SU-DHL-6 (cell line): ENCODE data around the gene STX16.

ENCODE experiments used
- H2AFZ ChIP-seq: fragments of 200-600 bp; sonication (generic); 2 replicates; pipeline ENCODE4 v1.6.1; 2014; ENCODE audit warnings: low read depth, mild to moderate bottlenecking, moderate library complexity, mixed read lengths, antibody characterized with exemption, low read length; ENCODE audit not compliant: severe bottlenecking
- H3F3A ChIP-seq: fragments of 200-600 bp; shearing (Covaris generic); 2 replicates; pipeline ENCODE4 v1.6.0; 2016; ENCODE audit warnings: antibody characterized with exemption, mild to moderate bottlenecking; ENCODE audit not compliant: insufficient read depth
- H3K27ac ChIP-seq: fragments of 200-600 bp; sonication (generic); 2 replicates; pipeline ENCODE4 v1.5.1; 2016; ENCODE audit warnings: low read depth, mild to moderate bottlenecking, low read length, moderate library complexity, mixed read lengths
- H3K27me3 ChIP-seq: fragments of 200-600 bp; sonication (generic), shearing (Covaris generic); 2 replicates; pipeline ENCODE4 v1.6.0; 2014; ENCODE audit warnings: mild to moderate bottlenecking, low read length
- H3K36me3 ChIP-seq: fragments of 200-600 bp; sonication (generic); 2 replicates; pipeline ENCODE4 v1.6.1; 2014; ENCODE audit warnings: mild to moderate bottlenecking, low read length, mixed read lengths
- H3K4me2 ChIP-seq: fragments of 300-600, 200-600 bp; shearing (Covaris generic), sonication (generic); 2 replicates; pipeline ENCODE4 v1.6.0; 2014; ENCODE audit warnings: low read length, low read depth, mild to moderate bottlenecking; ENCODE audit not compliant: poor library complexity, severe bottlenecking
- H3K4me3 ChIP-seq: fragments of 200-600 bp; sonication (generic); 2 replicates; pipeline ENCODE4 v1.5.1; 2014; ENCODE audit warnings: antibody characterized with exemption, low read length, mild to moderate bottlenecking, mixed read lengths; ENCODE audit not compliant: insufficient read depth, poor library complexity, severe bottlenecking
- H3K79me2 ChIP-seq: fragments of 200-600 bp; sonication (generic); 2 replicates; pipeline ENCODE4 v1.6.1; 2014; ENCODE audit warnings: mild to moderate bottlenecking, low read length, moderate library complexity; ENCODE audit not compliant: insufficient read depth
- H3K9ac ChIP-seq: fragments of 200-600 bp; sonication (generic); 2 replicates; pipeline ENCODE4 v1.7.0; 2014; ENCODE audit warnings: mild to moderate bottlenecking, low read length
- H3K9me2 ChIP-seq: fragments of 200-600 bp; sonication (generic); replicated peaks from 2 replicates; pipeline ENCODE4 v1.6.1; 2014; ENCODE audit warnings: low read length; ENCODE audit not compliant: insufficient read depth
- H3K9me3 ChIP-seq: fragments of 200-600 bp; sonication (generic); 2 replicates; pipeline ENCODE4 v1.6.1; 2014; ENCODE audit warnings: low read length, mixed read lengths; ENCODE audit not compliant: insufficient read depth
- H4K20me1 ChIP-seq: fragments of 200-600 bp; sonication (generic); 2 replicates; pipeline ENCODE4 v1.6.1; 2014; ENCODE audit warnings: low read depth, mild to moderate bottlenecking, antibody characterized with exemption, low read length, moderate library complexity, mixed read lengths
- EZH2phosphoT487 ChIP-seq: fragments of 200-600 bp; sonication (generic), shearing (Covaris generic); conservative IDR thresholded peaks from 2 replicates; pipeline ENCODE4 v1.6.1; 2018; ENCODE audit warnings: mild to moderate bottlenecking, antibody characterized with exemption, low read length, moderate library complexity, mixed read lengths
- TF ChIP-seq, protein P1 (sequence below): fragments of 200-600 bp; sonication (generic); IDR thresholded peaks from one replicate; pipeline ENCODE4 v1.5.1; 2017; ENCODE audit warnings: antibody characterized with exemption, mild to moderate bottlenecking, low read length, moderate library complexity; ENCODE audit not compliant: insufficient read depth, poor library complexity, severe bottlenecking

The STX16 gene

DNA sequence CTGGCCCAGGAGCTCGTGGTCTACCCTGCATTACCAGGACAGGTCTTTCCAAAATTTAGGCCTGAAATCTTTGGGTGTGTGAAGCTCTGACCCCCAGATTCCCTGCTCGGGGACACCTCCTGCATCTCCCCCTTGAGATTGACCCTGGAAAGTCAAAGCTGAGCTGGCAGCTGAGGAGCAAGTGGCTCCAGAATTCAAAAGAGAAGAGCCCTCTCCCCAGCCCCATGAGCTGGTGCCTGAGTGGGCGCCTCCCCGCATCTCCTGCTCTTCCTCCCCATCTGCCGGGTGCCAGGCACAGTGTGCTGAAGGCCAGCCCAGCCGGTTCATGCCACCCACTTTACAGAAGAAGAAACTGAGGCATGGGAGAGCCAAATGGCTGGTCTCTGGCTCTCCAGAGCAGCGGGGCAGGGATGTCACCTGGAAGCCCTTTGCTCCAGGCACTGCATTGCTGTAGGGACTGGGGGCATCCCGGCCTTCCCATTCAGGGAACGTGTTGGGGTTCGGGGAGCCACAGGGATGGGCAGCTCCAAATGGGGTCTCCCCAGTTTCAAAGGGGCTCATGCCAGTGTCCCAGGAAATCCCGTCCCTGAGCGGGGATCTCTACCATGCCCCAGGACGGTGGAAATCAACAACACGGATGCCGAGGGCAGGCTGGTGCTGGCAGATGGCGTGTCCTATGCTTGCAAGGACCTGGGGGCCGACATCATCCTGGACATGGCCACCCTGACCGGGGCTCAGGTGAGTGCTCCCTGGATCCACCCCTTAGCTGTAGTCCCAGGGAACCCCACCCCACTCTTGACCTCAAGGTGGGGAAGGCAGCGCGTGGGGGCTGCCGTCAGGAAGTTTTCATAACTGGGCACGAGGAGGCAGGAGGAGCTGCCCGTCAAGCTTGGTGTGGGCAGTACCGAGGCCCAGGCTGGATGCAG lies 62.0 kb downstream of the STX16 start:
- Histone ChIP-seq H3K4me2 (no peak overlapping the region), H3K27me3 (no peaks in the 10 kb centered on the region), H3K36me3 (no peaks in the 10 kb centered on the region), H3K4me3 (no peak overlapping the region), H3K9me3 (no peaks in the 10 kb centered on the region), H3K9me2 (no peaks in the 10 kb centered on the region), H2AFZ (no peak overlapping the region), H3K27ac (no peak overlapping the region), H4K20me1 (no peaks in the 10 kb centered on the region), H3K9ac (no peak overlapping the region), H3K79me2 (no peaks in the 10 kb centered on the region), H3F3A (no peaks in the 10 kb centered on the region)
- no peak for TF ChIP-seq EZH2phosphoT487
- TF ChIP-seq, protein P1, sequence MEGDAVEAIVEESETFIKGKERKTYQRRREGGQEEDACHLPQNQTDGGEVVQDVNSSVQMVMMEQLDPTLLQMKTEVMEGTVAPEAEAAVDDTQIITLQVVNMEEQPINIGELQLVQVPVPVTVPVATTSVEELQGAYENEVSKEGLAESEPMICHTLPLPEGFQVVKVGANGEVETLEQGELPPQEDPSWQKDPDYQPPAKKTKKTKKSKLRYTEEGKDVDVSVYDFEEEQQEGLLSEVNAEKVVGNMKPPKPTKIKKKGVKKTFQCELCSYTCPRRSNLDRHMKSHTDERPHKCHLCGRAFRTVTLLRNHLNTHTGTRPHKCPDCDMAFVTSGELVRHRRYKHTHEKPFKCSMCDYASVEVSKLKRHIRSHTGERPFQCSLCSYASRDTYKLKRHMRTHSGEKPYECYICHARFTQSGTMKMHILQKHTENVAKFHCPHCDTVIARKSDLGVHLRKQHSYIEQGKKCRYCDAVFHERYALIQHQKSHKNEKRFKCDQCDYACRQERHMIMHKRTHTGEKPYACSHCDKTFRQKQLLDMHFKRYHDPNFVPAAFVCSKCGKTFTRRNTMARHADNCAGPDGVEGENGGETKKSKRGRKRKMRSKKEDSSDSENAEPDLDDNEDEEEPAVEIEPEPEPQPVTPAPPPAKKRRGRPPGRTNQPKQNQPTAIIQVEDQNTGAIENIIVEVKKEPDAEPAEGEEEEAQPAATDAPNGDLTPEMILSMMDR, result no peak

DNA sequence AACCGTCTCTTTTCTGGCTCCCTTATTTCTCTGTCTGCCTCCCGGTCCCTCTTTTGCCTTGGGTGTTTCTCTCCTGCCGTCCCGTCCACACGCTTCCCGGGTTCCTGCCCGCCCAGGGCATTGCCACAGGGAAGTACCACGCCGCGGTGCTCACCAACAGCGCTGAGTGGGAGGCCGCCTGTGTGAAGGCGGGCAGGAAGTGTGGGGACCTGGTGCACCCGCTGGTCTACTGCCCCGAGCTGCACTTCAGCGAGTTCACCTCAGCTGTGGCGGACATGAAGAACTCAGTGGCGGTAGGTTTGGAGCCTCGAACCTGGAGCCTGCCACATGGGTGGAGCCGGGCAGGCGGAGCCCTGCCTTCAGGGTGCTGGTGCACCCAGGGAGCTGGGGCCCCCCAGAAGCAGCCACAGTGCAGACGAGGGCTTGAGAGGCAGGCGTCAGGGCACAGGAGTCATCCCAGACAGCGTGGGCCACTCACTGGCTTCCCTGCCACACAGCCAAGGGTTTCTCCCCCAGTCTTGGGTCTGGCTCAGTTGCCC lies 62.8 kb downstream of the STX16 start:
- Histone ChIP-seq H3K9ac (no peak overlapping the region), H3F3A (no peaks in the 10 kb centered on the region), H3K27me3 (no peaks in the 10 kb centered on the region)

DNA sequence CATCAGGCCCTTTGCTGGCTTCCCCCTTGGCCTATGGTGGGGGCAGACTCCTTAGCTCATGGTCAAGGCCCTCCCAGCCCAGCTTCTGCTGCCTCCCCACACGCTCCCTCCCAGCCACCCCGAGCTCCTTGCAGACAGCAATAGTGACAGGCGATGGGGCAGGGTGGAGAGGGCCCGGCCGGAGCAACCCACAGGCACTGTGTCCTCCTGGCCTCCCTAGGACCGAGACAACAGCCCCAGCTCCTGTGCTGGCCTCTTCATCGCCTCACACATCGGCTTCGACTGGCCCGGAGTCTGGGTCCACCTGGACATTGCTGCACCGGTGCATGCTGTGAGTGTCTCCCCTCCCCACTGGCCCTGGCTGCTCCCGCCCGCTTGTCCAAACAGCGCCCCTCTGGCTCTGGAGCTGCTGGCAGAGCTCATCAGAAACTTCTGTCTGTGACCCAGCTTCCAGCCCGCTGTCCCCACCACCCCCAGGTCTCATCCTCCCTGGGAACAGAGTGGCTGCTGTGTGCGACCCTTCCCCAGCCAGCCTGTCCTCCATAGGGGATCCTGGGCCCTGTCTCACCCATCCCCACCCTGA lies 63.3 kb downstream of the STX16 start:
- Histone ChIP-seq H3K79me2 (no peaks in the 10 kb centered on the region), H3F3A (no peaks in the 10 kb centered on the region), H3K9me2 (no peaks in the 10 kb centered on the region), H3K27me3 (no peaks in the 10 kb centered on the region), H3K9ac (no peak overlapping the region), H2AFZ (no peak overlapping the region), H4K20me1 (no peaks in the 10 kb centered on the region), H3K9me3 (no peaks in the 10 kb centered on the region), H3K36me3 (no peaks in the 10 kb centered on the region), H3K4me3 (no peak overlapping the region), H3K4me2 (no peak overlapping the region), H3K27ac (no peak overlapping the region)
- TF ChIP-seq, protein P1, result no peak
- no peak for TF ChIP-seq EZH2phosphoT487

More for the DNA sequence above, 62.8 kb downstream of the STX16 start:
- no peaks in the 10 kb centered on the region for H3K9me3 ChIP-seq
- H3K4me2 ChIP-seq, result no peak overlapping the region
- no peak overlapping the region for H3K27ac ChIP-seq
- H4K20me1 ChIP-seq, result no peaks in the 10 kb centered on the region
- H2AFZ ChIP-seq, result no peak overlapping the region
- H3K9me2 ChIP-seq, result no peaks in the 10 kb centered on the region
- TF ChIP-seq, protein P1, result no peak
- TF ChIP-seq EZH2phosphoT487, result no peak
- no peaks in the 10 kb centered on the region for H3K79me2 ChIP-seq
- H3K4me3 ChIP-seq, result no peak overlapping the region
- H3K36me3 ChIP-seq, result no peaks in the 10 kb centered on the region
